Measurements from ENCODE around the gene HUNK.

HUNK gene

GRCh38 chr21:31887391-31887841, 14.6 kb downstream of the HUNK start:
- no peaks in the 10 kb centered on the region for H3F3A ChIP-seq (ENCODE audit: control insufficient read depth, insufficient read depth)
- no peak overlapping the region for H3K4me2 ChIP-seq (ENCODE audit: low read length)
- H3K27me3 ChIP-seq (ENCODE audit: control insufficient read depth, low read length): no peaks in the 10 kb centered on the region
- no peaks in the 10 kb centered on the region for H3K36me3 ChIP-seq (ENCODE audit: control insufficient read depth, low read length)
- no peaks in the 10 kb centered on the region for H4K20me1 ChIP-seq (ENCODE audit: control insufficient read depth, insufficient read depth, low read depth, low read length)
- H3K27ac ChIP-seq (ENCODE audit: low read depth, low read length): no peak overlapping the region
- no peak overlapping the region for H3K4me3 ChIP-seq (ENCODE audit: low read length)
- H3K9me2 ChIP-seq (replicated peaks; ENCODE audit: control insufficient read depth, low read length): no peaks in the 10 kb centered on the region
- no peaks in the 10 kb centered on the region for H3K4me1 ChIP-seq (ENCODE audit: control insufficient read depth, low read length)
- no peaks in the 10 kb centered on the region for H3K9me3 ChIP-seq (ENCODE audit: control insufficient read depth, insufficient read depth, low read length)
- H3K79me2 ChIP-seq (ENCODE audit: control insufficient read depth, low read length): 0 out of 2 replicates have a peak, but pooled peaks cover 2% of the 10 kb centered on the region
- TF ChIP-seq CTCF (IDR thresholded peaks at IDR 0.05; ENCODE audit: low read depth, low read length, poor library complexity, severe bottlenecking): no peak
- TF ChIP-seq EZH2phosphoT487 (IDR thresholded peaks at IDR 0.05; ENCODE audit: borderline replicate concordance, low read length): no peak

- H3K9me2 ChIP-seq (replicated peaks; ENCODE audit: control insufficient read depth, low read length): no peaks in the 10 kb centered on the region
- no peak overlapping the region for H3K27ac ChIP-seq (ENCODE audit: low read depth, low read length)
- TF ChIP-seq EZH2phosphoT487 (IDR thresholded peaks at IDR 0.05; ENCODE audit: borderline replicate concordance, low read length) (no peak), CTCF (IDR thresholded peaks at IDR 0.05; ENCODE audit: low read depth, low read length, poor library complexity, severe bottlenecking) (no peak)
- no peaks in the 10 kb centered on the region for H3F3A ChIP-seq (ENCODE audit: control insufficient read depth, insufficient read depth)
- H3K27me3 ChIP-seq (ENCODE audit: control insufficient read depth, low read length): no peaks in the 10 kb centered on the region
- H3K4me1 ChIP-seq (ENCODE audit: control insufficient read depth, low read length): no peaks in the 10 kb centered on the region
- H3K9me3 ChIP-seq (ENCODE audit: control insufficient read depth, insufficient read depth, low read length): no peaks in the 10 kb centered on the region
- H4K20me1 ChIP-seq (ENCODE audit: control insufficient read depth, insufficient read depth, low read depth, low read length): no peaks in the 10 kb centered on the region
- H3K36me3 ChIP-seq (ENCODE audit: control insufficient read depth, low read length): no peaks in the 10 kb centered on the region
- 0 out of 2 replicates have a peak, but pooled peaks cover 2% of the 10 kb centered on the region for H3K79me2 ChIP-seq (ENCODE audit: control insufficient read depth, low read length)
- H3K4me2 ChIP-seq (ENCODE audit: low read length): no peak overlapping the region
- no peak overlapping the region for H3K4me3 ChIP-seq (ENCODE audit: low read length)
Observed at GRCh38 chr21:31888936-31889371, 16.1 kb downstream of the HUNK start.

- Histone ChIP-seq H3K9me3 (ENCODE audit: control insufficient read depth, insufficient read depth, low read length) (no peaks in the 10 kb centered on the region), H3K27ac (ENCODE audit: low read depth, low read length) (no peak overlapping the region), H3F3A (ENCODE audit: control insufficient read depth, insufficient read depth) (no peaks in the 10 kb centered on the region), H3K27me3 (ENCODE audit: control insufficient read depth, low read length) (no peaks in the 10 kb centered on the region), H3K79me2 (ENCODE audit: control insufficient read depth, low read length) (0 out of 2 replicates have a peak, but pooled peaks cover 2% of the 10 kb centered on the region), H3K4me1 (ENCODE audit: control insufficient read depth, low read length) (no peaks in the 10 kb centered on the region), H3K4me3 (ENCODE audit: low read length) (no peak overlapping the region), H3K9me2 (replicated peaks; ENCODE audit: control insufficient read depth, low read length) (no peaks in the 10 kb centered on the region), H3K4me2 (ENCODE audit: low read length) (no peak overlapping the region), H3K36me3 (ENCODE audit: control insufficient read depth, low read length) (no peaks in the 10 kb centered on the region), H4K20me1 (ENCODE audit: control insufficient read depth, insufficient read depth, low read depth, low read length) (no peaks in the 10 kb centered on the region)
- TF ChIP-seq EZH2phosphoT487 (IDR thresholded peaks at IDR 0.05; ENCODE audit: borderline replicate concordance, low read length) (no peak), CTCF (IDR thresholded peaks at IDR 0.05; ENCODE audit: low read depth, low read length, poor library complexity, severe bottlenecking) (no peak)
Observed at GRCh38 chr21:31889460-31889859, 16.6 kb downstream of the HUNK start.

Data from DOHH2 (cell line).